Measurements from ENCODE around the gene FSD1L. TPM values are rescaled to one million over a fixed set of nuclear protein-coding genes. Genes with fewer than 3 reads are reported as not detected.

The FSD1L gene
- total RNA-seq, 1 donor from 2014 or later: 29.5 TPM

DNA sequence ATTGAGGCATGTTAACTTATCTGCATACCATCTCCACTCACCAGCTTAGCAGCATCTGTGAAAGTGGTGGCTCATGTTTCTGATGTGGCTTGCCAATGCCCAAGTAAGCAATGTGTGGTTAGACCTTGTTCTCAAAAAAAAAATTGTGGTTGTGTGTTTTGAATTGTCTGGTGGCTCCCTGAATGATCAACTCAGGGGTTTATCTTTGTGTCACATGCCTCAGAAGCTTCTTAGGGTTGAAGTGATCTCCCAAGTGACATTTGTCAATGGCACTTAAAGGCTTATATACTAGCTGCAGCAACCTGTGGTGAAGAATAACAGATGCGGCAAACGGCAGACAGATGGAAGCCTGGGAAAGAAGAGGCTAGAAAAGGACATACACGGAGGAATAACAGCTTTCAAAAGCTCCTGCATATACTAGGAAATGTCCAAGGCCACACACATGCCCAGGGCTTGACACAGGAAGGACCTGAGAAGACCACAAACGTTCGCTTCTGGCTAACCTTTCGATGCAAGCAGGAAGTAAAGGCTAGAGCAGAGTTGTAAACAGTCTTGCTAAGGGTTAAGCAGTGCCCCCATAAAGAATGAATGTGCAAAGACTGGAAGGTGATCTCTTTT, 42.2 kb upstream of the FSD1L start:
- DNase-seq (ENCODE audit: low spot score, unreplicated experiment): no peak
- Mint-ChIP-seq H3K4me3 (ENCODE audit: low read depth) (no peak overlapping the region), H3K9me3 (ENCODE audit: low read depth) (peaks cover 14% of the 10 kb centered on the region), H3K4me1 (ENCODE audit: low read depth) (peaks cover 9% of the 10 kb centered on the region), H3K27me3 (no peaks in the 10 kb centered on the region), H3K36me3 (ENCODE audit: insufficient read depth) (peaks cover 6% of the 10 kb centered on the region), H3K27ac (no peak overlapping the region)
- TF ChIP-seq, protein P1, sequence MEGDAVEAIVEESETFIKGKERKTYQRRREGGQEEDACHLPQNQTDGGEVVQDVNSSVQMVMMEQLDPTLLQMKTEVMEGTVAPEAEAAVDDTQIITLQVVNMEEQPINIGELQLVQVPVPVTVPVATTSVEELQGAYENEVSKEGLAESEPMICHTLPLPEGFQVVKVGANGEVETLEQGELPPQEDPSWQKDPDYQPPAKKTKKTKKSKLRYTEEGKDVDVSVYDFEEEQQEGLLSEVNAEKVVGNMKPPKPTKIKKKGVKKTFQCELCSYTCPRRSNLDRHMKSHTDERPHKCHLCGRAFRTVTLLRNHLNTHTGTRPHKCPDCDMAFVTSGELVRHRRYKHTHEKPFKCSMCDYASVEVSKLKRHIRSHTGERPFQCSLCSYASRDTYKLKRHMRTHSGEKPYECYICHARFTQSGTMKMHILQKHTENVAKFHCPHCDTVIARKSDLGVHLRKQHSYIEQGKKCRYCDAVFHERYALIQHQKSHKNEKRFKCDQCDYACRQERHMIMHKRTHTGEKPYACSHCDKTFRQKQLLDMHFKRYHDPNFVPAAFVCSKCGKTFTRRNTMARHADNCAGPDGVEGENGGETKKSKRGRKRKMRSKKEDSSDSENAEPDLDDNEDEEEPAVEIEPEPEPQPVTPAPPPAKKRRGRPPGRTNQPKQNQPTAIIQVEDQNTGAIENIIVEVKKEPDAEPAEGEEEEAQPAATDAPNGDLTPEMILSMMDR (IDR thresholded peaks at IDR 0.05; ENCODE audit: unreplicated experiment): no peak

DNA sequence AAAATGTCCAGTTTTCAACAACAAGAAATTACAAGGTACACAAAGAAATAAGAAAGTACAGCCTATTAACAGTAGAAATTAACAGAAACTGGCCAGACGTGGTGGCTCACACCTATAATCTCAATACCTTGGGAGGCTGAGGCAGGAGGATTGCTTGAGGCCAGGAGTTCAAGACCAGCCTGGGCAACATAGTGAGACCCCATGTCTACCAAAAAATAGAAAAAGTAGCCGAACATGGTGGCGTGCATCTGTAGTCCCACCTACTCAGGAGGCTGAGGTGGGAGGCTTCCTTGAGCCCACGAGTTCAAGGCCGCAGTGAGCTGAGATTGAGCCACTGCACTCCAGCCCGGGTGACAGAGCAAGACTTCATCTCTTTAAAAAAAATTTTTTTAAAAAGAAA, 41.5 kb upstream of the FSD1L start:
- H3K4me1 Mint-ChIP-seq (ENCODE audit: low read depth): peaks cover 9% of the 10 kb centered on the region
- H3K27ac Mint-ChIP-seq: no peak overlapping the region
- H3K27me3 Mint-ChIP-seq: no peaks in the 10 kb centered on the region
- no peak overlapping the region for H3K4me3 Mint-ChIP-seq (ENCODE audit: low read depth)
- DNase-seq (ENCODE audit: low spot score, unreplicated experiment): no peak
- TF ChIP-seq, protein P1 (IDR thresholded peaks at IDR 0.05; ENCODE audit: unreplicated experiment): no peak
- peaks cover 18% of the 10 kb centered on the region for H3K9me3 Mint-ChIP-seq (ENCODE audit: low read depth)
- H3K36me3 Mint-ChIP-seq (ENCODE audit: insufficient read depth): peaks cover 6% of the 10 kb centered on the region

DNA sequence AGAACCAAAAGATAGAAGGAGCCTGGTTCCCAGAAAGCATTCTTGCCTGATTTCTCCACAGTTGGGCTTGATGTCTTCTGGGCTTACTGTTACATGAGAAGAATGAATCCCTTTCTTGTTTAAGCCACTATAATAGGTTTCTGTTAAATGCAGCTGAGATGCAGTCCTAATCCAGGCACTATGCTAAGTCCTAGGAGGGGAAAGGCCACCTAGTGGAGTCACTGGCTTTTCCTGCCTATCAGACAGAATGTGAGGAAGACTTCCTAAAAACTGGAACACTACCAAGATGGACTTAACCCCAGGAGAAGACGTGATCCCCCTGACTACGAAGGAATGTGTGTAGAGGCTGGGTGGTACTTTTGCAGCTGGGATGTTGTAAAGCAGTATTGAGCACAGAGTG, 34.3 kb upstream of the FSD1L start:
- Mint-ChIP-seq H3K9me3 (ENCODE audit: low read depth) (peaks cover 21% of the 10 kb centered on the region), H3K4me1 (ENCODE audit: low read depth) (peaks cover 16% of the 10 kb centered on the region), H3K27ac (no peak overlapping the region), H3K27me3 (no peaks in the 10 kb centered on the region), H3K4me3 (ENCODE audit: low read depth) (no peak overlapping the region), H3K36me3 (ENCODE audit: insufficient read depth) (no peaks in the 10 kb centered on the region)
- TF ChIP-seq, protein P1 (IDR thresholded peaks at IDR 0.05; ENCODE audit: unreplicated experiment): peak; percentile 45
- DNase-seq (ENCODE audit: low spot score, unreplicated experiment): no peak

DNA sequence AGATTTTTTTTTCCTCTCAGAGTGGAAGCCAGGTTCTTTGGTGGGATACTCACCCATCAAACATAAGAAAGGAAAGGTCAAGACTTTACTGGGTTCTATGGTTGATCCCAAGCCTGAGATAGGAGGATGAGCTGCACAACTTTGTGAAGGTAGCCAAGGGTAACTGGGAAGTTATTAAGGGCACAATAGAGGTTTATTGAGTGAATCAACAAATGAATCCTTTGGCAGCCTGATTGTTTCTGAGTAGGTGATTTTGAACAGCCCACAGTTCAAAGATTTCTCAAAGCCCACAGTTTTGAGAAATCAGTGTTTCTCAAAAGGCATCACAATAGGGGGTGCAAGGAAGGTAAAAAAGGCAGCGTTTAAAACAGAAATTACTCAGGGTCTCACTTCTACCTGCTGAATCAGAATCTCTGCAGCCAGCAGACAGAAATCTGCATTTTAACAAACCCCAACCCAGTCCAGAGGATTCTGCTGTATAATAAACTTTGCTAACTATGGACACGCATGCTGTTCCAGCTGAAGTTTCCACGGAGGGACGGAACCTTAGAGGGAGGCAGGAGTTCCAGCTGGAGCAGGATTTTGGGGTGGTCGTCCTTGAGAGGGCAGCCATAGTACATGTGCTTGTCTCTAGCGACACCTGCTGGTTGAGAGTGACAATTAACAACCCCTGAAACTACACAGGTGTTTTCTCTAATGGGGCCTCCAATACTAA, 32.7 kb upstream of the FSD1L start:
- TF ChIP-seq, protein P1 (IDR thresholded peaks at IDR 0.05; ENCODE audit: unreplicated experiment): peak; percentile 92
- no peaks in the 10 kb centered on the region for H3K27me3 Mint-ChIP-seq
- H3K9me3 Mint-ChIP-seq (ENCODE audit: low read depth): peaks cover 16% of the 10 kb centered on the region
- H3K36me3 Mint-ChIP-seq (ENCODE audit: insufficient read depth): no peaks in the 10 kb centered on the region
- DNase-seq (ENCODE audit: low spot score, unreplicated experiment): peak; percentile 59
- H3K4me1 Mint-ChIP-seq (ENCODE audit: low read depth): peaks cover 26% of the 10 kb centered on the region
- peak overlapping the region; percentile 58 for H3K4me3 Mint-ChIP-seq (ENCODE audit: low read depth)
- no peak overlapping the region for H3K27ac Mint-ChIP-seq

DNA sequence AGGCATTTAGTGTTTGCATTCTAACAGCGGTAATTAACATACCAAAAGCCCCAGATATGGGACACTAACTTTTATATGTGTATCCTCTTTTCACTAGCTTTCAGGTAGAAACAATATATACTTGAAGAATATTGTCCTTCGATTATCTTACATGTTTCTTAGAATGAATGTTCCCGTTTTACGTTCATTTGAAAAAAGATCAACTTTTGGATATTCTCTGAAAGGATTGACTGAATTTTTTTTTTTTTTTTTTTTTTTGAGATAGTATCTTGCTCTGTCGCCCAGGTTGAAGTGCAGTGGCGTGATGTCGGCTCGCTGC, 32.2 kb upstream of the FSD1L start:
- H3K4me3 Mint-ChIP-seq (ENCODE audit: low read depth): no peak overlapping the region
- DNase-seq (ENCODE audit: low spot score, unreplicated experiment): no peak
- no peak overlapping the region for H3K27ac Mint-ChIP-seq
- no peaks in the 10 kb centered on the region for H3K27me3 Mint-ChIP-seq
- H3K9me3 Mint-ChIP-seq (ENCODE audit: low read depth): peaks cover 13% of the 10 kb centered on the region
- H3K36me3 Mint-ChIP-seq (ENCODE audit: insufficient read depth): no peaks in the 10 kb centered on the region
- TF ChIP-seq, protein P1 (IDR thresholded peaks at IDR 0.05; ENCODE audit: unreplicated experiment): no peak
- H3K4me1 Mint-ChIP-seq (ENCODE audit: low read depth): peaks cover 26% of the 10 kb centered on the region

All from progenitor cell of endocrine pancreas (in vitro differentiated cells).